GM12865 (cell line): ENCODE measurements around the gene NYAP2.

ENCODE experiments used
- DNase-seq: peaks from one replicate; pipeline ENCODE4 v3.0.0; 2010; ENCODE audit warnings: low read depth
- H3K4me3 ChIP-seq: 2 replicates; pipeline ENCODE4 v1.5.1; 2011; ENCODE audit warnings: mild to moderate bottlenecking, low read depth, low read length, control low read depth
- TF ChIP-seq, protein P1 (sequence below): IDR thresholded peaks from 2 replicates; pipeline ENCODE4 v1.5.1; 2011; ENCODE audit warnings: low read length, control low read depth, low read depth, inconsistent platforms; ENCODE audit not compliant: insufficient read depth; ENCODE audit errors: missing control alignments

Gene NYAP2

DNA sequence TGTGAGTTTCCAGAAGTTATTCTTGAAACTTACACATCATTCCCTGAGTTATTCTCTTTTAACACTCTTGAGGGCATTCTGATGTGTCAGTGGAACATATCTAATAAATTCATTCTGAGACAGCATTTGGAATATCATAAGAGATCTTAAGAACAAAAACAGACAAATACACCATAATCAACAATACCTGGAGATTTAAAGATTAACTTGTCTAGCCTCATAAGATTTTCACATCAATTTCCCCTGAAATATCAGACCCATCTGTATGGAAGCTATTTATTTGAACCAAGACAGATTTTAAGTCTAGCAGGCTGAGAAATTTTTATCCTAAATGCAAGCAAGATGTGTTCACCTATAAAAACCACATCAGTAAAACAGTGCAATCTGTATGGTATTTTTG is 181.6 kb downstream of the NYAP2 start:
- no peak for DNase-seq
- TF ChIP-seq, protein P1, sequence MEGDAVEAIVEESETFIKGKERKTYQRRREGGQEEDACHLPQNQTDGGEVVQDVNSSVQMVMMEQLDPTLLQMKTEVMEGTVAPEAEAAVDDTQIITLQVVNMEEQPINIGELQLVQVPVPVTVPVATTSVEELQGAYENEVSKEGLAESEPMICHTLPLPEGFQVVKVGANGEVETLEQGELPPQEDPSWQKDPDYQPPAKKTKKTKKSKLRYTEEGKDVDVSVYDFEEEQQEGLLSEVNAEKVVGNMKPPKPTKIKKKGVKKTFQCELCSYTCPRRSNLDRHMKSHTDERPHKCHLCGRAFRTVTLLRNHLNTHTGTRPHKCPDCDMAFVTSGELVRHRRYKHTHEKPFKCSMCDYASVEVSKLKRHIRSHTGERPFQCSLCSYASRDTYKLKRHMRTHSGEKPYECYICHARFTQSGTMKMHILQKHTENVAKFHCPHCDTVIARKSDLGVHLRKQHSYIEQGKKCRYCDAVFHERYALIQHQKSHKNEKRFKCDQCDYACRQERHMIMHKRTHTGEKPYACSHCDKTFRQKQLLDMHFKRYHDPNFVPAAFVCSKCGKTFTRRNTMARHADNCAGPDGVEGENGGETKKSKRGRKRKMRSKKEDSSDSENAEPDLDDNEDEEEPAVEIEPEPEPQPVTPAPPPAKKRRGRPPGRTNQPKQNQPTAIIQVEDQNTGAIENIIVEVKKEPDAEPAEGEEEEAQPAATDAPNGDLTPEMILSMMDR: no peak
- no peak overlapping the region for H3K4me3 ChIP-seq

DNA sequence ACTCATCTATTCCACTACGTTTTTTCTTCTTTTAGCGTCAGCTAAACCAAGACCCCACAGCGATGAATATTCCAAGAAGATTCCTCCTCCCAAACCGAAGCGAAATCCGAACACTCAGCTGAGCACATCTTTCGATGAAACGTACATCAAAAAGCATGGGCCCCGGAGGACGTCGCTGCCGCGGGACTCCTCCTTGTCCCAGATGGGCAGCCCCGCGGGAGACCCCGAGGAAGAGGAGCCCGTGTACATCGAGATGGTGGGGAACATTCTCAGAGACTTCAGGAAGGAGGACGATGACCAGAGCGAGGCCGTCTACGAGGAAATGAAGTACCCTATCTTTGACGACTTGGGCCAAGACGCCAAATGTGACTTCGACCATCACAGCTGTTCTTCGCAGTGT is 182.4 kb downstream of the NYAP2 start:
- no peak for DNase-seq
- TF ChIP-seq, protein P1: no peak
- H3K4me3 ChIP-seq: no peak overlapping the region

DNA sequence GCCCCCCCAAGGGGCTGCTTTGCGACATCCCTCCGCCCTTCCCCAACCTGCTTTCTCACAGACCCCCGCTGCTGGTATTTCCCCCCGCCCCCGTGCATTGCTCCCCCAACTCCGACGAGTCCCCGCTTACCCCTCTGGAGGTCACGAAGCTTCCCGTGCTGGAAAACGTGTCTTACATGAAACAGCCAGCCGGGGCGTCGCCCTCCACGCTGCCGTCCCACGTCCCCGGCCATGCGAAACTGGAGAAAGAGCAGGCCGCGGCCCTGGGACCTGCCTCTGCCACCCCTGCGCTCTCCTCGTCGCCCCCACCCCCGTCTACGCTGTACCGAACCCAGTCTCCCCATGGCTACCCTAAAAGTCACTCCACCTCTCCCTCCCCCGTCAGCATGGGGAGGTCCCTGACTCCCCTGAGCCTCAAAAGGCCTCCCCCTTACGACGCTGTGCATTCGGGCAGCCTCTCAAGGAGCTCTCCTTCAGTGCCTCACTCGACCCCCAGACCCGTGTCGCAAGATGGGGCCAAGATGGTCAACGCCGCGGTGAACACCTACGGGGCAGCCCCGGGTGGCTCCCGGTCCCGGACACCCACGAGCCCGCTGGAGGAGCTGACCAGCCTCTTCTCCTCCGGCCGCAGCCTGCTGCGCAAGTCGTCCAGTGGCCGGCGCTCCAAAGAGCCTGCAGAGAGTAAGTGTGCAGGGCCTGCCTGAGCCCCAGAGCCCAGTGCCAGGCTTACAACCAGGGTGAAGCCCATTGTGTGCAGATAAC is 183.0 kb downstream of the NYAP2 start:
- TF ChIP-seq, protein P1: no peak
- no peak overlapping the region for H3K4me3 ChIP-seq
- no peak for DNase-seq

DNA sequence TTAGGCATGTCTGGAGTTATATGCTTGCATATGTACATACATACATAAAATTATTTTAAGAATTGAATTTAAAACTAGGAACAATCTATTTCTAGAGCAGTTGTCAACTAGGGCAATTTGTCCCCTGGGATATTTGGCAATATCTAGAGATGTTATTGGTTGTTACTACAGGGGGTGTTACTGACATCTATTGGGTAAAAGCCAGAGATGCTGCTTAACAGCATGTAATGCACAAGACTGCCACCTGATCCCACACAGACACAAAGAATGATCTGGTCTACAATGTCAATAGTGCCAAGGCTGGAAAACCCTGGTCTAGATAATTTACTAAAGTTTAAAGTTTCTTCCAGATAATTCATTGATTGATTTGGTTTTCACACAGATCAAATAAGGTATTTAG is 185.3 kb downstream of the NYAP2 start:
- no peak overlapping the region for H3K4me3 ChIP-seq
- DNase-seq: no peak
- TF ChIP-seq, protein P1: no peak

DNA sequence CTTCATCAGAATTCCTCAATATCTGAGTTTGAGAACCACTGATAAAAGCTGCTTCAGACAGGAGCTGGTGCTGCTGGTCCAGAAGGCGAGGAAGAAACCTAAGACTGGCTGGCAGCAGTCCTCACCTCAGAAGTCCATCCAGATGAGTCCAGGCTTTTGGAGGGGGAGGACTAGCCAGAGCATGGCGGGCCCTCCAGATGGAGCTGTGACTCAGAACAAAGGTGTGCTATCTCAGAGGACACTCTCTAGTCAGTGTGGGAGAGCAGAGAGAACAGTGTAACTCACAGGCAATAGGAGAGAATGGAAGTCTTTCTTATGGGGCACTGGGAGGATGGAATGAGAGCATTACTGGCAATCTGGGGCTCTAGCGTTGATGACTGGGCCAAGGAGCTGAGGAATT is 191.4 kb downstream of the NYAP2 start:
- TF ChIP-seq, protein P1: no peak
- DNase-seq: no peak
- no peak overlapping the region for H3K4me3 ChIP-seq

DNA sequence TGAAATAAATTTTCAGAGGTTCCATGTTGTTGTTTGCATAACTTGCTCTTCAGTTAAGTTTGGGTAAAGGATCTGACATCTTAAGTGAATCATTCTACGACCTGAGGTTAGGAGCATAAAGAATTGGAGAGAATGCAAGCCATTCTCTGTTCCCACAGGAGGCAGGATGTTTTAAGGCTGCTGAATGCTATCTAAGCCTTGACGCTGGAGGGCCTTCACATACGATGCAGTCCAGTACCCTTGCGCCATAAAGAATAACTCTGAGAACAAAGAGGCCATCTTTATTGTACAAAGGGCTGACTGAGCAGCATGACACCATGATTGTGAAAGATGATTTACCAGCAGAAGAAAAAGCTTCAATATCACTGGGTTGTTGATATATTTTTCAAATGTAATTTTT is 198.4 kb downstream of the NYAP2 start:
- no peak for DNase-seq
- no peak overlapping the region for H3K4me3 ChIP-seq
- TF ChIP-seq, protein P1: no peak

DNA sequence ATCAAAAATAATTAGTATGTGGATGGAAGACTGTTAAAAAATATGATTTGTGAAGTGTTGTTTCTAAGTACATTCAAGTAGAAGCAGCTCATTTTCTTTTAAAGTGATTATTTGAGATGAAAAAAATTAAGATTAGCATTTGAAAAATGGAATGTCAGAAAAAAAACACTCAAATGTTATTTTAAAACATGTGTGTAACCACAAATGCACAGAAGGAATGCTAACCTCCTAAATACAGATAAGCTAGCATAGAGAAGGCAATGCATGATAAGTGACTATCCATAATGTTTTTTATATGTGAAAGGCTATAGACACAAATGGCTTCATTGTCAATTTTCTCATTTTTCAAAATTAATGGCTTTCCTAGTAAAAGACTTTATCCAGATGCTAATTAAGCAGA is 198.9 kb downstream of the NYAP2 start:
- DNase-seq: no peak
- TF ChIP-seq, protein P1: no peak

More for the DNA sequence above, 198.9 kb downstream of the NYAP2 start:
- H3K4me3 ChIP-seq: no peak overlapping the region
